K562 (cell line): ENCODE results near the gene AIG1. TPM values are rescaled to one million over a fixed set of nuclear protein-coding genes. Genes with fewer than 3 reads are reported as not detected.

Source experiments
- ATF3 ChIP-seq, 2 experiments: fragments of 450-650 bp in 1 of 2; sonication (generic) in 1 of 2; formaldehyde crosslinking in 1 of 2; IDR thresholded peaks in 1 of 2; conservative IDR thresholded peaks in 1 of 2; 2 replicates each; pipeline versions ENCODE4 v1.6.1 to v1.8.1; 2016 to 2023; ENCODE audit warnings: mild to moderate bottlenecking in 2 of 2, moderate library complexity in 2 of 2, inconsistent platforms in 1 of 2, missing genetic modification reagents in 1 of 2
- ATF4 ChIP-seq: fragments of 450-650 bp; formaldehyde crosslinking; IDR thresholded peaks from 2 replicates; pipeline ENCODE4 v1.4.0; 2022; ENCODE audit warnings: mild to moderate bottlenecking, moderate library complexity
- BCL6 ChIP-seq: fragments of 250-450 bp; sonication (Bioruptor Pico); IDR thresholded peaks from 2 replicates; pipeline ENCODE4 v1.4.0; 2020
- CEBPG ChIP-seq, 3 experiments: fragments of 200-800 bp in 1 of 3; sonication (Bioruptor generic) in 1 of 3; sonication (generic) in 1 of 3; formaldehyde crosslinking in 1 of 3; IDR thresholded peaks in 2 of 3; conservative IDR thresholded peaks in 1 of 3; 2 replicates each; pipeline versions ENCODE4 v1.6.1 to v1.8.0; 2016 to 2022; ENCODE audit warnings: missing compliant biosample characterization in 2 of 3, missing genetic modification characterization in 2 of 3, mild to moderate bottlenecking in 1 of 3, missing genetic modification reagents in 1 of 3
- CREB1 ChIP-seq, 2 experiments: sonication (generic) in 1 of 2; formaldehyde crosslinking in 1 of 2; IDR thresholded peaks; 2 replicates each; pipeline versions ENCODE4 v1.6.1 to v1.8.0; 2012 to 2022; ENCODE audit warnings: inconsistent platforms in 1 of 2, mild to moderate bottlenecking in 1 of 2, missing genetic modification reagents in 1 of 2, moderate library complexity in 1 of 2
- DEAF1 ChIP-seq: fragments of 450-650 bp; formaldehyde crosslinking; IDR thresholded peaks from 2 replicates; pipeline ENCODE4 v1.4.0; 2020; ENCODE audit warnings: mild to moderate bottlenecking, moderate library complexity
- DPF2 ChIP-seq: fragments of 450-650 bp; IDR thresholded peaks from 2 replicates; pipeline ENCODE4 v1.6.1; 2016
- GATAD2B ChIP-seq: fragments of 450-650 bp; IDR thresholded peaks from 2 replicates; pipeline ENCODE4 v1.6.1; 2017; ENCODE audit warnings: mild to moderate bottlenecking, borderline replicate concordance
- JUN ChIP-seq, 2 experiments: sonication (generic) in 1 of 2; formaldehyde crosslinking in 1 of 2; IDR thresholded peaks; 2 replicates each; pipeline versions ENCODE4 v1.6.1 to v1.8.0; 2012 to 2022; ENCODE audit warnings: borderline replicate concordance in 2 of 2, mild to moderate bottlenecking in 2 of 2, improper control_type of control experiment in 1 of 2, low read depth in 1 of 2, low read length in 1 of 2, missing genetic modification reagents in 1 of 2
- JUND ChIP-seq, 2 experiments: IDR thresholded peaks; 2 replicates in 1 of 2; 3 replicates in 1 of 2; pipeline ENCODE4 v1.6.1; 2011; ENCODE audit warnings: borderline replicate concordance in 2 of 2, low read depth in 2 of 2, low read length in 2 of 2, improper control_type of control experiment in 1 of 2, missing biosample characterization in 1 of 2, missing genetic modification characterization in 1 of 2, missing genetic modification reagents in 1 of 2
- MAZ ChIP-seq, 2 experiments: fragments of 450-650 bp in 1 of 2; sonication (generic) in 1 of 2; formaldehyde crosslinking; IDR thresholded peaks in 1 of 2; conservative IDR thresholded peaks in 1 of 2; 2 replicates each; pipeline versions ENCODE4 v1.4.0 to v1.5.0; 2020; ENCODE audit warnings: mild to moderate bottlenecking in 1 of 2, missing genetic modification reagents in 1 of 2
- XRCC4 ChIP-seq: IDR thresholded peaks from one replicate; pipeline ENCODE4 v1.6.1; 2011; ENCODE audit not compliant: insufficient read depth, insufficient read length; ENCODE audit errors: extremely low read depth
- ZBTB34 ChIP-seq: fragments of 250-450 bp; sonication (Bioruptor Pico); IDR thresholded peaks from 2 replicates; pipeline ENCODE4 v1.8.0; 2021; ENCODE audit warnings: mild to moderate bottlenecking, moderate library complexity
- ZBTB49 ChIP-seq: sonication (generic); formaldehyde crosslinking; IDR thresholded peaks from 2 replicates; pipeline ENCODE4 v1.8.0; 2022; ENCODE audit warnings: missing genetic modification reagents, mild to moderate bottlenecking, borderline replicate concordance
- ZNF583 ChIP-seq: fragments of 250-450 bp; sonication (Bioruptor Pico); IDR thresholded peaks from 2 replicates; pipeline ENCODE4 v1.4.0; 2020
- ZNF584 ChIP-seq: fragments of 200-800 bp; sonication (Bioruptor generic); IDR thresholded peaks from 2 replicates; pipeline ENCODE4 v1.6.1; 2016; ENCODE audit warnings: low read depth, mild to moderate bottlenecking, missing genetic modification characterization, missing compliant biosample characterization
- ZNF586 ChIP-seq: fragments of 450-650 bp; formaldehyde crosslinking; conservative IDR thresholded peaks from 2 replicates; pipeline ENCODE4 v1.4.0; 2020; ENCODE audit warnings: mild to moderate bottlenecking, moderate library complexity
- polyA plus RNA-seq, 8 experiments: library from polyadenylated mRNA; depleted of rRNA in 4 of 8; stranded (reverse) in 5 of 8; unstranded in 3 of 8; fragments of >200 nt; fragmentation: Nextera tagmentation in 2 of 8; fragmentation: Illumina TruSeq in 1 of 8; extraction: Ambion mirVana in 2 of 8; extraction: Trizol in 1 of 8; gene quantifications; 2 replicates each; pipeline versions ENCODE4 v1.2.1 to v1.2.3, GENCODE V29; 2011 to 2014; ENCODE audit warnings: inconsistent platforms in 1 of 8, missing spikeins in 1 of 8
- total RNA-seq, 7 experiments: library from RNA; depleted of rRNA in 6 of 7; stranded (reverse); fragments of >200 nt in 6 of 7; fragmentation: Illumina TruSeq in 2 of 7; extraction: Trizol in 2 of 7; gene quantifications; 2 replicates each; pipeline versions ENCODE4 v1.2.1 to v1.2.3, GENCODE V29; 2011 to 2021; ENCODE audit warnings: low replicate concordance in 1 of 7

Gene AIG1
- total and polyA plus RNA-seq, 9 of the 15 experiments (the other 6 are each of a cell fraction or from before 2014, with no cell fraction given), result 74.8 to 333 (median 127) TPM

- TF ChIP-seq CEBPG (CRISPR knock-in tag; IDR thresholded peaks at IDR 0.05) (peak; percentile 65; the same call in 1 of the 2 replicates), CEBPG (tag; conservative IDR thresholded peaks at IDR 0.05 in 1 of 2, IDR thresholded peaks at IDR 0.05 in 1 of 2) (peak; percentile 5 to 95; a peak in 2 of 4 replicates), ZNF584 (CRISPR knock-in tag) (peak; percentile 79; the same call in 1 of the 2 replicates), JUN (IDR thresholded peaks at IDR 0.05; ENCODE audit: borderline replicate concordance, low read depth, low read length) (peak; percentile 46; the same call in 1 of the 2 replicates), JUN (CRISPR knock-in tag; IDR thresholded peaks at IDR 0.05; ENCODE audit: borderline replicate concordance) (no peak), ATF3 (IDR thresholded peaks at IDR 0.05) (peak; percentile 68), ATF3 (CRISPR knock-in tag; conservative IDR thresholded peaks at IDR 0.05) (no peak), XRCC4 (no peak), ZNF586 (CRISPR knock-in tag) (0 out of 2 replicates have a peak, but pooled peaks have one; percentile 27), ZNF583 (0 out of 2 replicates have a peak, but pooled peaks have one; percentile 49), ZBTB34 (CRISPR knock-in tag) (no peak), JUND (IDR thresholded peaks at IDR 0.05; ENCODE audit: borderline replicate concordance, low read depth, low read length) (peak; percentile 23; the same call in 1 of the 2 replicates), JUND (tag; IDR thresholded peaks at IDR 0.05; ENCODE audit: borderline replicate concordance, low read depth, low read length) (no peak), CREB1 (IDR thresholded peaks at IDR 0.05) (no peak), CREB1 (CRISPR knock-in tag; IDR thresholded peaks at IDR 0.05) (no peak), GATAD2B (no peak), BCL6 (CRISPR knock-in tag) (0 out of 2 replicates have a peak, but pooled peaks have one; percentile 58), ZBTB49 (CRISPR knock-in tag) (no peak), DEAF1 (CRISPR knock-in tag) (0 out of 2 replicates have a peak, but pooled peaks have one; percentile 22), MAZ (CRISPR knock-in tag; conservative IDR thresholded peaks at IDR 0.05 in 1 of 2, IDR thresholded peaks at IDR 0.05 in 1 of 2) (0 out of 4 replicates have a peak, but pooled peaks of 1 of the 2 experiments have one; percentile 18), DPF2 (no peak), ATF4 (CRISPR knock-in tag) (peak; percentile 61; the same call in 1 of the 2 replicates)
These were observed 97.5 kb downstream of the AIG1 start (continued) for GRCh38 chr6:143158113-143158581.
